Activated CD8-positive, alpha-beta memory T cell treated with anti-CD3 and anti-CD28 coated beads, Interleukin-2, amount 50 U/mL, for 24 hours (primary cell): Measurements from ENCODE around the gene STK40.

Experiments
- DNase-seq: peaks from one replicate; pipeline ENCODE4 v3.0.0-alpha.2; 2020; ENCODE audit errors: extremely low read depth

STK40 gene

DNA sequence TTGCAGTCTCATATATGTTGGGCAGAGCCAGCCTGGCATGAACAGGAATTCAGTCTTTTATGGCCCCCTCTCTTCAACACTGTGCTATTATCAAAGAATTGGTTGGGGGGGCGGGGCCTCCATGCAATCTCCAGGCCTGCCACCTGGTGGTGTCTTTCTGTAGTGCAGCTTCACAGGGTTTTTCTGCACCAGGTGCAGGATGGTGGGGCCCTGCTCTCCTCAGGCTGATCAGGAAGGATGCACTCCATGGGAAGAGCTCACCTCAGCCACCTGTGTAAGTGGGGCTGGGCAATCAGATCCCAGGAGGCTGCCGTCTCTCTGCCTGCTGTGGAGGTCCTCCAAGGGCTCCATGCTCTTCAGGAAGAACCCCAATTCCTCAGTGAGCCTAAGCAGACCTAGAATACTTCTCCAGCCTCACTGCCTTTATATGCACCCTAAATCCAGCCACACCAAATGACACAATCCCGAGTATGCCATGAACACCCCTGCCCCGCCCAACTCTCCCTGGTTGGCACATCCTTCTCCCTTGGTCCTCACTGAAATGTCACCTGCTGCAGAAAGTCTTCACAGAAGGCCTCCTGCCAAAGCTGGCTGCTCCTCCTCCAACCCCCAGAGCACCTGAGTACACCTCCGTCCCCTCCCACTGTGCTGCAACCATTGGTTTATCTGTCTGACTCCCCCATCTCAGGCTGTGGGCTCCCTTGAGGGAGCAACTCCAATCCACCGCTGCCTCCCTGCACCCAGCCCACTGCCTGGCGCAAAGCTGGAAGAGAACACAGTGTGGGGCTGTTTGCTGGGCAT is 16.5 kb downstream of the STK40 start:
- DNase-seq = peak; percentile 65

DNA sequence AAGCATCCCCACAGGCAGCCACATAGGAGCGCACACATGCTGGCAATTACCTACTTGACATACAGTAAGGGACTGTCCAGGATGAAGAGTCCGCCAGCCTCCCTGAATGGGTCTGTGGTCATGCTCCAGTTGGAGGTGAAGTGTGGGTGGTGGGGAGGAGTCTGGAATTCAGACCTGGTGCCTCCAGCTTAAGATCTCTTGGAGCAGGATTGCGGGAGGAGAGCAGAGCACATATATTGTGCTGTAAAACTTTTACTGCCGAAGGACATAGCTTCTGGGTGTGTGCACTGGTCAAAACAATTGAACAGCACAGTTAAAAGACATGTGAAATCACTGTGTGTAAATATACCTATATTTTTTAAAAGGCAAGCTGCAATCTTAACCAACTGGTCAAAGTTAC is 17.9 kb downstream of the STK40 start:
- DNase-seq = no peak

- DNase-seq = no peak
These were observed 18.7 kb downstream of the STK40 start for GRCh38 chr1:36367066-36367465.

DNA sequence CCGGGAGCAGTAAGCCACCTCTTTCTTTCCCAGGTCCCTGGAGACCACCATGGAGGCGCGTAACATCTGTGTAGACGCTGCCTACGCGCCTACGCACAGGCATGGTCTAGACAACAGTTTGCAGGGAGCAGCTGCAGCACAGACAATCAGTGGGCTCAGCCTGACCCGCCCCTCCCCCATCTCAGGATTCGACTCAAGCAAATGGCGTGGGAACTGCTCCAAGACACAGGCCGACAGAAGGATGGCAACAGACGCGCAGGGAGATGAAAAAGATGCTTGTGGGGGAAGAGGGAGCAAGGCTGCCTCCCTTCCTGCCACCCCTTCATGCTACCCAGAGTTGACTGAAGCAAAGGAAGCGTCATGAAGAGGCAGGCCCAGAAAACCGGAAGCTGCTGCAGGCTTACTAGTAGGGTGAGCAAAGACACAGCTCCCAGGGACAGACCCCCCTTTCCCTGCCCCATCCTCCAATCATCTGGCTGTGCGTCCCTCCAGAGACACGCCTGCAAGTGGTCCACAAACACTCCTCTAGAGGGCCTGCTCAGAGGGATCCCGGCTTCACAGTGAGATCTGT is 19.5 kb downstream of the STK40 start:
- DNase-seq = no peak

DNA sequence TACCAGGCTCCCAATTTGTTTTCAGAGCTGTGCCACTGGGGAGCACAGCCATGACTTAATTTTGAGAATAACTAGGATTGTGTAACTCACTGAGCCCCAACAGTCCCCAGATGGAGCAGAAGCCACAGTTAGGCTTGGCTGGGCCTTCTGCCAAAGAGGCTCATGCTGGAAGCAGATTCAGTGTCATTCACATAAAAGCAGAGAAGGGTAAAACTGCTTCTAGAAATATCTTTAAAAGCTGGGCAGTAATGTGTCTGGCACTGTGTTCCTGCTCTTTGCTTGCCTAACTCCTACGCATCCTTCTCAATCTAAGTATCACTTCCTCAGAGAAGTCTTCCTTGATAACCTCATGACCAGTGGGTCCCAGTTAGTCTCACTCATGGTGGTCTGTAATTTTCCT is 20.3 kb downstream of the STK40 start:
- DNase-seq = no peak

DNA sequence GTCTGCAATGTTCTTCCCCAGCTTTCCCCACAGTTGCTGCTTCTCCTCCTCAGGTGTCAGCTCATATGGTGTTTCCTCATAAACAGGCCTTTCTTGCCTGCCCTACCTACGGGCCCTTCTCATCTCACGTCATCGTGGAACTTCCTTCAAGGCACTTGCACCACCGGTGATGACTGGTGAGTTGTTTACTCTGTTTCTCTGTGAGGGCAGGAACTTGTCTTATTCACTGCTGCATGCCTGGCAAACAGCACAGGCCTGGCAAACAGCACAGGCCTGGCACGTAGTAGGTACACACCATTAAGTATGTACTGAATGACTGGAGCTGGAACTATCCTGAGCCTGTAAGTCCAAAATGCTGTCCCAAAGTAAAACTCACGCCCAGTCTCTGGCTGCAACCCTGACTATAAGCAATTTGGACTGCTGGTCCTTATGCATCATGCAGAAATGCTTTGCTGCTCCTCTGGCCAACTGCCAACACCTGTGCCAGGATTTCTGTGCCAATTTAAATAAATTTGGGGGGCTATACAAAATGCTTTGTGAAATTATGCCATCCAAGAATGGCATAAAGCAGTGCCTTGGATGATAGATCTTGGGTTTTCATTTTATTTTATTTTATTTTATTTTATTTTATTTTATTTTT is 25.7 kb downstream of the STK40 start:
- no peak for DNase-seq

GRCh38 chr1:36359383-36359782 is 26.3 kb downstream of the STK40 start:
- no peak for DNase-seq

DNA sequence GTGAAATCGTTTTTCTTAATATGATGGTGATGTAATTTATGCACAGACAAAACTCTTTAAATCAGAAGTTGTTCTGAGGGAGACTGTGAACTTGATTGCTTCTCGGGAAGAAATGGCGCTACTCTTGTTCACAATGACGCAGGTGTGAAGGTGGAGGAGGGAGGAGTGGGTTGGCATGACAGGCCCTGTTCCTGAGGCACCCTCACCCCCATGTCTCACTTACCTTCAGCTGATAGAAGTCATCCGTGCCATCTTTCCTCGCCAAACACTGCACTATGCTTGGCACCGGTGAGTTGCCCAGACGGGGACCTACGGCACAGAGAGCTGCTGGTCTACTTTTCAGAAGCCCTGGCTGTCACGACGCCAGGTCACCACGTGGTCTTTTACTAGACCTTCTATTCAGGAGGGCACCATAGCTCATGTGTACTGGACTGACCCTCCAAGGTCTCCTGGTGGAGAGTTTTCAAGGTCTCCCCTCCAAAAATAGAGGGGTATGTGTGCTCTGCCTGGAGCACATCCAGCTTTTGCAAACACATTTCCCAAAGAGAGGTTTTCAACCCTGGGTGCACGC is 27.1 kb downstream of the STK40 start:
- no peak for DNase-seq

DNA sequence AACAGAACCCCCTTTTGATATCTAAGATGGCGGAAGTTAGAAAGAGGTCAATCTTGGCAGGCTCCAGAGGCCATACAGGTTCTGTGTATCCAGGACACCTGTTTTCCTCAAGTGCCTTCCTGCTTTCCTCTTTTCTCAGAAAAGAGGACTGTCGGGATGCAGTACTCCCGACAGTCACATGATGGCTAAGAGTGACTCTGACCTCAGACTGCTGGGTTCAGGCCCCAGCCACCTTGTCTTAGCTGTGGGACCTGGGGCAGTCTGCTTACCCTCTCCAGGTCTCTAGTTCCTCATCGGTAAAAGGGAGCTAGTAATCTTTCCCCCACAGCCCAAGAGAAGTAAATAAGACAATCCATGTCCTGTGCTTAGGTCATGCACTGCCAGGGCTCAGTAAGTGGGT is 29.9 kb downstream of the STK40 start:
- DNase-seq = no peak

DNA sequence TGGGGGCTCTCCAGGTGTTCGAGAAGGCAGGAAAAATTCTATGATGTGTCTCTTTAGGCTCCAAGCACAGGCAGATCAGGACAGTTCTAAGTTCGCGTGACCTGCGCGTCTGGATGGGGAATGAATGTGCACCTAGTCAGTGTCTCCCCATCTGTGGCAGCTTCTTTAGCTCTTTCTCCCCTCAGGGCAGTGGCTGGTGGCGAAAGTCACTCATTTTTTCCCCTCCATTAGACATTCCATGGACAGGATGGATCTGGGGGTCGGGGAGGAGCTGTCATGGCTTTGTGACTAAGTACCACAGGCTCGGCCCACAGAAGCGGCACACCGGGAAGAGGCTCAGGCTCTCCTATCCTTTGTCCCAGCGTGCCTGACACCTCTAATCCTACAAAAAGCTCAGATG is 31.2 kb downstream of the STK40 start:
- DNase-seq = no peak

GRCh38 chr1:36352910-36353878 is 32.5 kb downstream of the STK40 start:
- no peak for DNase-seq

GRCh38 chr1:36352125-36352909 is 33.4 kb downstream of the STK40 start:
- no peak for DNase-seq

- DNase-seq = no peak
These were observed 34.3 kb downstream of the STK40 start for GRCh38 chr1:36351227-36351977.

DNA sequence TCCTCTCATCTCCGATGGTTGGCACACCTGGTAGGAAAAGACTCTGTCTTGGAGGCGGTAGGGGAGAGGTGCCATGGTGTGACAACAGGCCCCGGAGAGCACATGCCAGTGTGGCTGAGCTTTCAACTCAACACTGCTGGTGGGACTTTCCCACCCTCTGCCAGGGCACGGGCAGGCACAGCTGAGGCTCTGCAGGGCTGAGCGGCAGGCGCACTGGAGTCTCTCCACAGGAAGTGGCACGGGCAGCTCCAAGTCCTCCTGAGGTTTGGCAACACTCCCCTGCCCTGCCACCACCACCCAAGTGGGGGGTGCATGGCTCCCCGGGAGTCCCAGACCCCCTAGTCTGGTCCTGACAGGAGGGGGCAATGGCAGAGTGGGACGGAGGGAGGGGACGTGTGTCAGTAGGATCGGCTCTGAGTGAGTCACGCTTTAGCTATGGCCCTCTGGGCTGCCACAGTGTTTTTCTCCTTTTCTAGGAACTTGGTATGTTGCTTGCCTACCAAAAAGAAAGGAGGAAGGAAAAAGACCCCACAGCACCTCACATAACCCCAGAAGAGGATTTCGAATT is 35.0 kb downstream of the STK40 start:
- DNase-seq = no peak

GRCh38 chr1:36349839-36350238 is 35.9 kb downstream of the STK40 start:
- DNase-seq = no peak

GRCh38 chr1:36349241-36349671 is 36.5 kb downstream of the STK40 start:
- no peak for DNase-seq

GRCh38 chr1:36346741-36347370 is 38.9 kb downstream of the STK40 start:
- DNase-seq = no peak

GRCh38 chr1:36345353-36345752 is 40.4 kb downstream of the STK40 start:
- DNase-seq = no peak

DNA sequence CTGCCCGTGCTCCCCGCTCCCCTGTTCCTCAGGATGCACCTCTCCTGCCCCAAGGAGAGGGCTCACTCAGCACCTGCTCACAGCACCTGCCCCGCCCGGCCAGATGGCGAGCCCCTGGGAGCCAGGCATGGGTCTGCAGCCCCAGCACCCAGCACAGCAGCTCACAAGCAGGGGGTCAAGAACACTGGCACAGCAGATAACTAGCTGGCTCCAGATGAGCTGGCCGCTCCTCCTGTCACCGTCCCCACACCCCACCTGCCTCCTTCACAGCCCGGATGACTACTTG is 41.4 kb downstream of the STK40 start:
- no peak for DNase-seq
